Testis (tissue), 3 donors: Measurements from ENCODE around the gene EEF1G. TPM values are rescaled to one million over a fixed set of nuclear protein-coding genes. Genes with fewer than 3 reads are reported as not detected.

Experiments used
- DNase-seq: peaks from one replicate; pipeline ENCODE4 v3.0.0-alpha.2; 2019
- H3K27ac ChIP-seq, 2 donors: fragments of 200-600 bp; sonication (generic); one replicate each; pipeline ENCODE4 v1.5.1; 2019
- H3K27me3 ChIP-seq: fragments of 200-600 bp; sonication (generic); one replicate; pipeline ENCODE4 v1.5.1; 2019
- H3K36me3 ChIP-seq: fragments of 200-600 bp; sonication (generic); one replicate; pipeline ENCODE4 v1.5.1; 2017; ENCODE audit warnings: low read depth; ENCODE audit errors: missing control alignments
- H3K4me1 ChIP-seq: fragments of 200-600 bp; sonication (generic); one replicate; pipeline ENCODE4 v1.5.1; 2019
- H3K4me3 ChIP-seq, 2 donors: fragments of 200-600 bp; sonication (generic); one replicate each; pipeline ENCODE4 v1.5.1; 2017 to 2019
- H3K9me3 ChIP-seq: fragments of 200-600 bp; sonication (generic); one replicate; pipeline ENCODE4 v1.5.1; 2017
- CTCF ChIP-seq, 3 experiments: fragments of 450-650 bp in 2 of 3; fragments of 200-600 bp in 1 of 3; sonication (generic) in 1 of 3; IDR thresholded peaks; one replicate each; pipeline ENCODE4 v1.5.1; 2016 to 2019; ENCODE audit warnings: antibody characterized with exemption in 3 of 3, mild to moderate bottlenecking in 2 of 3, moderate library complexity in 1 of 3
- POLR2A ChIP-seq: fragments of 450-650 bp; IDR thresholded peaks from one replicate; pipeline ENCODE4 v1.6.1; 2017; ENCODE audit warnings: antibody characterized with exemption, mild to moderate bottlenecking, moderate library complexity
- WGBS, 2 donors: methylation state at CpG; one replicate each; pipeline ENCODE4 v1.1.5; 2018; 5-methylcytosine and 5-hydroxymethylcytosine counted together
- intact Hi-C: fragments of 100-400 bp; cut with DNase I; formaldehyde crosslinking; loops from one replicate; pipeline ENCODE4 v1.15.1; 2023; ENCODE audit warnings: low total_unique reads
- polyA plus RNA-seq: library from polyadenylated mRNA; stranded (reverse); fragments of 350-450 nt; fragmentation: Illumina TruSeq; extraction: RNeasy Lipid Tissue Mini Kit (QIAGEN cat#74804); gene quantifications from one replicate; pipeline ENCODE4 v1.2.3, GENCODE V29; 2014; ENCODE audit warnings: low read depth, low replicate concordance; ENCODE audit not compliant: insufficient read depth
- total RNA-seq, 2 donors: library from RNA; depleted of rRNA; stranded (reverse); fragments of >200 nt; gene quantifications; one replicate each; pipeline ENCODE4 v1.2.3, GENCODE V29; 2016

Gene EEF1G
- total and polyA plus RNA-seq, 3 donors from 2014 or later: 607 to 1,165 (median 868) TPM

- no peak for DNase-seq
- Histone ChIP-seq H3K27me3 (no peaks in the 10 kb centered on the region), H3K4me3 (no peak overlapping the region), H3K4me1 (peaks cover 20% of the 10 kb centered on the region), H3K9me3 (no peaks in the 10 kb centered on the region), H3K27ac (no peak overlapping the region), H3K36me3 (no peaks in the 10 kb centered on the region)
- TF ChIP-seq CTCF (IDR thresholded peaks at IDR 0.05) (no peak), POLR2A (no peak)
- intact Hi-C loops: no loop called here
- WGBS, 2 donors: 84 to 89% methylated on average over 4 to 7 of the region's 7 CpGs
These were observed 41.8 kb upstream of the EEF1G start for GRCh38 chr11:62615521-62615920.

GRCh38 chr11:62614275-62614674, 40.6 kb upstream of the EEF1G start:
- no peak overlapping the region for H3K27ac ChIP-seq
- intact Hi-C loops: no loop called here
- no peaks in the 10 kb centered on the region for H3K9me3 ChIP-seq
- 77% methylated on average over 8 of the region's 8 CpGs for WGBS, 2 donors
- no peak for TF ChIP-seq CTCF (IDR thresholded peaks at IDR 0.05)
- no peak for TF ChIP-seq POLR2A
- no peak for DNase-seq
- no peaks in the 10 kb centered on the region for H3K36me3 ChIP-seq
- H3K27me3 ChIP-seq: no peaks in the 10 kb centered on the region
- peaks cover 24% of the 10 kb centered on the region for H3K4me1 ChIP-seq
- no peak overlapping the region for H3K4me3 ChIP-seq

GRCh38 chr11:62613291-62613778, 39.6 kb upstream of the EEF1G start:
- Histone ChIP-seq H3K9me3 (no peaks in the 10 kb centered on the region), H3K4me1 (peaks cover 24% of the 10 kb centered on the region), H3K27me3 (no peaks in the 10 kb centered on the region), H3K27ac (peak overlapping the region; percentile 85 to 94), H3K4me3 (no peak overlapping the region), H3K36me3 (no peaks in the 10 kb centered on the region)
- WGBS, 2 donors: 64 to 68% methylated on average over 7 to 13 of the region's 15 CpGs
- intact Hi-C loops: no loop called here
- TF ChIP-seq CTCF (IDR thresholded peaks at IDR 0.05) (no peak), POLR2A (no peak)
- no peak for DNase-seq

- H3K27me3 ChIP-seq: no peaks in the 10 kb centered on the region
- no peaks in the 10 kb centered on the region for H3K9me3 ChIP-seq
- peak within 1 kb of the TSS; percentile 85 to 94 for H3K27ac ChIP-seq
- H3K4me3 ChIP-seq: peak within 1 kb of the TSS; percentile 75 to 88
- H3K36me3 ChIP-seq: no peaks in the 10 kb centered on the region
- WGBS, 2 donors: 0 to 4% methylated on average over 16 to 60 of the region's 91 CpGs
- peak; percentile 84 to 96 (median 86) for TF ChIP-seq CTCF (IDR thresholded peaks at IDR 0.05)
- no peak for TF ChIP-seq POLR2A
- DNase-seq: peak; percentile 87
- peaks cover 24% of the 10 kb centered on the region for H3K4me1 ChIP-seq
- intact Hi-C loops: no loop called here
These were observed 38.9 kb upstream of the EEF1G start, which contains the start of the genes EML3 and ROM1 for GRCh38 chr11:62612366-62613290. EML3 (minus strand) TSS chr11:62612775; CDS start chr11:62612457, 318 bp downstream. ROM1 (plus strand) TSS chr11:62613257; CDS start chr11:62613282, 25 bp downstream.
